HK-2 (cell line): ENCODE results near the gene DLEC1.
"Not testable (repeated sequence)": the region's sequence is repeated elsewhere in the genome, so short reads cannot be mapped to it uniquely, and the experiment has no call there.

Experiments used
- DNase-seq: peaks from one replicate; pipeline ENCODE4 v3.0.0-alpha.2; 2018; ENCODE audit not compliant: unreplicated experiment

Gene DLEC1

GRCh38 chr3:38152609-38153008, 113.6 kb downstream of the DLEC1 start:
- no peak for DNase-seq

GRCh38 chr3:38153221-38153620, 114.2 kb downstream of the DLEC1 start:
- no peak for DNase-seq

- DNase-seq, result no peak
These were observed 115.1 kb downstream of the DLEC1 start for GRCh38 chr3:38154033-38154494.

- no peak for DNase-seq
These were observed 115.7 kb downstream of the DLEC1 start for GRCh38 chr3:38154625-38155255.

- DNase-seq, result no peak
These were observed 116.8 kb downstream of the DLEC1 start for GRCh38 chr3:38155825-38156224.

GRCh38 chr3:38157117-38157516, 118.1 kb downstream of the DLEC1 start:
- no peak for DNase-seq

- DNase-seq, result no peak
These were observed 118.6 kb downstream of the DLEC1 start for GRCh38 chr3:38157595-38157994.

- no peak for DNase-seq
These were observed 119.5 kb downstream of the DLEC1 start for GRCh38 chr3:38158472-38158871.

- DNase-seq, result not testable (repeated sequence)
These were observed 121.7 kb downstream of the DLEC1 start for GRCh38 chr3:38160704-38161103.

GRCh38 chr3:38163117-38163840, 124.3 kb downstream of the DLEC1 start:
- no peak for DNase-seq

- DNase-seq, result no peak
These were observed 125.0 kb downstream of the DLEC1 start for GRCh38 chr3:38163841-38164642.

GRCh38 chr3:38164643-38164951, 125.6 kb downstream of the DLEC1 start:
- DNase-seq, result no peak

GRCh38 chr3:38164952-38165721, 126.1 kb downstream of the DLEC1 start, which contains the start of gene OXSR1:
TSS of gene OXSR1 (plus strand) at chr3:38165537. CDS start at chr3:38165877, 340 bp downstream.
- DNase-seq, result peak; percentile 92

- DNase-seq, result peak; percentile 14
These were observed 126.8 kb downstream of the DLEC1 start for GRCh38 chr3:38165722-38166387.

- DNase-seq, result no peak
These were observed 128.6 kb downstream of the DLEC1 start for GRCh38 chr3:38167591-38167990.

- no peak for DNase-seq
These were observed 129.4 kb downstream of the DLEC1 start for GRCh38 chr3:38168151-38169026.

- no peak for DNase-seq
These were observed 130.0 kb downstream of the DLEC1 start for GRCh38 chr3:38169027-38169317.

GRCh38 chr3:38170722-38171121, 131.7 kb downstream of the DLEC1 start:
- no peak for DNase-seq

GRCh38 chr3:38171622-38172021, 132.6 kb downstream of the DLEC1 start:
- DNase-seq, result no peak
